HepG2 (cell line): ENCODE measurements around the gene CDX2. TPM values are rescaled to one million over a fixed set of nuclear protein-coding genes. Genes with fewer than 3 reads are reported as not detected.

Source experiments
- ATAC-seq: fragments of 200-7000 bp; cut with Tn5 transposase; 3 replicates; pipeline ENCODE4 v1.9.1; 2020; ENCODE audit warnings: mild to moderate bottlenecking, moderate library complexity
- BruUV-seq: library from RNA; stranded (reverse); fragments of 400-500 nt; replicated peaks from 2 replicates; lab custom pipeline; 2021; lab: Mats Ljungman, UMichigan
- CTCF ChIA-PET: fragments of 300-600 bp; formaldehyde crosslinking; extraction: SDS; loops from one replicate; lab custom pipeline; 2021; ENCODE audit warnings: low total read pairs, inconsistent platforms, low intra/inter-chr PET ratio; lab: Yijun Ruan, JAX
- POLR2A ChIA-PET: fragments of 350-600 bp; sonication (Branson Sonifier 250); formaldehyde crosslinking; loops from one replicate; lab custom pipeline; 2020; ENCODE audit warnings: antibody characterized with exemption, inconsistent platforms; lab: Yijun Ruan, JAX
- DNase-seq: peaks from one replicate; pipeline ENCODE4 v3.0.0-alpha.2; 2015; ENCODE audit warnings: low spot score
- FAIRE-seq: peaks from 3 replicates; lab custom pipeline; 2011; peaks lifted over from hg19 to GRCh38; lab: Jason Lieb, UNC
- H2AFZ ChIP-seq: one replicate; pipeline ENCODE4 v1.6.1; 2011; ENCODE audit warnings: low read length, inconsistent platforms
- H3K27ac ChIP-seq: fragments of 300-600 bp; 3 replicates; pipeline ENCODE4 v1.8.0; 2011; ENCODE audit warnings: mixed run types, mild to moderate bottlenecking, mixed read lengths, low read length, inconsistent platforms; ENCODE audit not compliant: insufficient read depth; ENCODE audit errors: extremely low read length
- H3K27me3 ChIP-seq, 2 experiments: fragments of 200-600 bp in 1 of 2; 2 replicates in 1 of 2; 3 replicates in 1 of 2; pipeline versions ENCODE4 v1.6.0 to v1.8.0; 2011; ENCODE audit warnings: low read length in 2 of 2, mild to moderate bottlenecking in 2 of 2, moderate library complexity in 2 of 2, inconsistent platforms in 1 of 2; ENCODE audit not compliant: insufficient read depth in 2 of 2, control insufficient read depth in 1 of 2
- H3K36me3 ChIP-seq, 2 experiments: fragments of 200-600 bp in 1 of 2; replicated peaks in 1 of 2; 2 replicates in 1 of 2; 3 replicates in 1 of 2; pipeline versions ENCODE4 v1.5.1 to v1.8.0; 2011; ENCODE audit warnings: low read length in 2 of 2, inconsistent platforms in 1 of 2; ENCODE audit not compliant: insufficient read depth in 2 of 2, control insufficient read depth in 1 of 2
- H3K4me1 ChIP-seq: 2 replicates; pipeline ENCODE4 v1.5.1; 2012; ENCODE audit warnings: low read length, inconsistent platforms; ENCODE audit not compliant: insufficient read depth
- H3K4me2 ChIP-seq: 2 replicates; pipeline ENCODE4 v1.6.0; 2011; ENCODE audit warnings: low read depth, low read length, inconsistent platforms
- H3K4me3 ChIP-seq, 3 experiments: fragments of 200-600 bp in 1 of 3; sonication (generic), shearing (Covaris generic) in 1 of 3; replicated peaks in 1 of 3; 2 replicates each; pipeline ENCODE4 v1.5.1; 2011 to 2016; ENCODE audit warnings: low read length in 3 of 3, inconsistent platforms in 2 of 3, low read depth in 2 of 3, mild to moderate bottlenecking in 2 of 3, control low read depth in 1 of 3, mixed read lengths in 1 of 3; ENCODE audit not compliant: insufficient read depth in 1 of 3
- H3K79me2 ChIP-seq: one replicate; pipeline ENCODE4 v1.6.1; 2011; ENCODE audit warnings: low read length, inconsistent platforms; ENCODE audit not compliant: insufficient read depth
- H3K9ac ChIP-seq: 2 replicates; pipeline ENCODE4 v1.6.0; 2011; ENCODE audit warnings: mild to moderate bottlenecking, low read depth, low read length, inconsistent platforms; ENCODE audit not compliant: insufficient read depth
- H3K9me3 ChIP-seq: 2 replicates; pipeline ENCODE4 v1.5.1; 2012; ENCODE audit warnings: mild to moderate bottlenecking, low read length
- H4K20me1 ChIP-seq: 2 replicates; pipeline ENCODE4 v1.6.0; 2011; ENCODE audit warnings: inconsistent platforms, mild to moderate bottlenecking, low read length, moderate library complexity; ENCODE audit not compliant: insufficient read depth
- ARID2 ChIP-seq: sonication (generic); formaldehyde crosslinking; IDR thresholded peaks from 2 replicates; pipeline ENCODE4 v1.8.1; 2022; ENCODE audit warnings: mild to moderate bottlenecking, missing genetic modification reagents, borderline replicate concordance
- KDM6A ChIP-seq: IDR thresholded peaks from 2 replicates; pipeline ENCODE4 v1.6.1; 2016; ENCODE audit warnings: low read depth
- NR2C2 ChIP-seq: sonication (generic); formaldehyde crosslinking; IDR thresholded peaks from 2 replicates; pipeline ENCODE4 v1.4.0; 2020; ENCODE audit warnings: missing genetic modification reagents, mild to moderate bottlenecking, moderate library complexity, borderline replicate concordance
- SNAI1 ChIP-seq: sonication (generic); formaldehyde crosslinking; IDR thresholded peaks from 2 replicates; pipeline ENCODE4 v1.5.0; 2020; ENCODE audit warnings: mild to moderate bottlenecking, missing genetic modification reagents, borderline replicate concordance
- ZBTB43 ChIP-seq: sonication (generic); formaldehyde crosslinking; conservative IDR thresholded peaks from 2 replicates; pipeline ENCODE4 v1.4.0; 2020; ENCODE audit warnings: missing genetic modification reagents
- ZFP1 ChIP-seq: IDR thresholded peaks from 2 replicates; pipeline ENCODE4 v1.6.1; 2016
- ZNF615 ChIP-seq: sonication (generic); formaldehyde crosslinking; IDR thresholded peaks from 2 replicates; pipeline ENCODE4 v1.5.0; 2020; ENCODE audit warnings: mild to moderate bottlenecking, missing genetic modification reagents, borderline replicate concordance
- WGBS: methylation state at CpG from one replicate; pipeline ENCODE4 v1.1.6; 2017; ENCODE audit warnings: low lambda C conversion rate; 5-methylcytosine and 5-hydroxymethylcytosine counted together
- in situ Hi-C: cut with HindIII; loops from 2 replicates; pipeline ENCODE4 v1.10.0; 2017; ENCODE audit warnings: low pct_unique_long_range_greater_than_20kb; ENCODE audit not compliant: extremely low pct_ligation_motif_present
- intact Hi-C: fragments of 100-400 bp; cut with micrococcal nuclease; formaldehyde crosslinking; loops from one replicate; pipeline ENCODE4 v1.10.0; 2022; ENCODE audit not compliant: unreplicated experiment
- polyA plus RNA-seq, 8 experiments: library from polyadenylated mRNA; depleted of rRNA in 3 of 8; stranded (reverse) in 7 of 8; unstranded in 1 of 8; fragments of >200 nt; fragmentation: Illumina TruSeq in 4 of 8; extraction: Trizol in 4 of 8; gene quantifications; 2 replicates each; pipeline versions ENCODE4 v1.2.1 to v1.2.3, GENCODE V29; 2011 to 2016; ENCODE audit warnings: low read depth in 4 of 8, missing spikeins in 1 of 8, mixed read lengths in 1 of 8; ENCODE audit not compliant: insufficient read depth in 1 of 8
- total RNA-seq, 5 experiments: library from RNA; depleted of rRNA; stranded (reverse); fragments of >200 nt; fragmentation: Illumina TruSeq; extraction: Trizol; gene quantifications; 2 replicates each; pipeline ENCODE4 v1.2.3, GENCODE V29; 2016; ENCODE audit warnings: low read depth in 1 of 5
- TF ChIP-seq, protein P1 (sequence below): sonication (generic); formaldehyde crosslinking; IDR thresholded peaks from 2 replicates; pipeline ENCODE4 v1.8.1; 2023; ENCODE audit warnings: mild to moderate bottlenecking, missing genetic modification reagents

The CDX2 gene
- total and polyA plus RNA-seq, 2 of the 13 experiments (the other 11 are each of a cell fraction or from before 2014, with no cell fraction given), result 0.04 TPM; not detected in 1

DNA sequence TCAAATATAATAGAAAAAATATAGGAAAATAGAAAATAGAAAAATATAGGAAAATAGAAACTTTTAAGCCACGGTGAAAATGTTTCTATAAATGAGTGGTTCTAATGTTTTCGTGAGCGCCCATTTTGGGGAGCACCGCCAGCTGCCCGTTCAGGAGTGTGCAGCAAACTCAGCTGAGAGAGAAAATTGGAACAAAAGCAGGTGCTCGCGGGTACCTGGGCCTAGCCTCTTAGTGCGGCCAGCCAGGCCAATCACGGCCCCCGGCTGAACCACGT lies 49.5 kb downstream of the CDX2 start (continued):
- TF ChIP-seq, protein P1, sequence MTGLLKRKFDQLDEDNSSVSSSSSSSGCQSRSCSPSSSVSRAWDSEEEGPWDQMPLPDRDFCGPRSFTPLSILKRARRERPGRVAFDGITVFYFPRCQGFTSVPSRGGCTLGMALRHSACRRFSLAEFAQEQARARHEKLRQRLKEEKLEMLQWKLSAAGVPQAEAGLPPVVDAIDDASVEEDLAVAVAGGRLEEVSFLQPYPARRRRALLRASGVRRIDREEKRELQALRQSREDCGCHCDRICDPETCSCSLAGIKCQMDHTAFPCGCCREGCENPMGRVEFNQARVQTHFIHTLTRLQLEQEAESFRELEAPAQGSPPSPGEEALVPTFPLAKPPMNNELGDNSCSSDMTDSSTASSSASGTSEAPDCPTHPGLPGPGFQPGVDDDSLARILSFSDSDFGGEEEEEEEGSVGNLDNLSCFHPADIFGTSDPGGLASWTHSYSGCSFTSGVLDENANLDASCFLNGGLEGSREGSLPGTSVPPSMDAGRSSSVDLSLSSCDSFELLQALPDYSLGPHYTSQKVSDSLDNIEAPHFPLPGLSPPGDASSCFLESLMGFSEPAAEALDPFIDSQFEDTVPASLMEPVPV (CRISPR knock-in tag), result 0 out of 2 replicates have a peak, but pooled peaks have one; percentile 36

DNA sequence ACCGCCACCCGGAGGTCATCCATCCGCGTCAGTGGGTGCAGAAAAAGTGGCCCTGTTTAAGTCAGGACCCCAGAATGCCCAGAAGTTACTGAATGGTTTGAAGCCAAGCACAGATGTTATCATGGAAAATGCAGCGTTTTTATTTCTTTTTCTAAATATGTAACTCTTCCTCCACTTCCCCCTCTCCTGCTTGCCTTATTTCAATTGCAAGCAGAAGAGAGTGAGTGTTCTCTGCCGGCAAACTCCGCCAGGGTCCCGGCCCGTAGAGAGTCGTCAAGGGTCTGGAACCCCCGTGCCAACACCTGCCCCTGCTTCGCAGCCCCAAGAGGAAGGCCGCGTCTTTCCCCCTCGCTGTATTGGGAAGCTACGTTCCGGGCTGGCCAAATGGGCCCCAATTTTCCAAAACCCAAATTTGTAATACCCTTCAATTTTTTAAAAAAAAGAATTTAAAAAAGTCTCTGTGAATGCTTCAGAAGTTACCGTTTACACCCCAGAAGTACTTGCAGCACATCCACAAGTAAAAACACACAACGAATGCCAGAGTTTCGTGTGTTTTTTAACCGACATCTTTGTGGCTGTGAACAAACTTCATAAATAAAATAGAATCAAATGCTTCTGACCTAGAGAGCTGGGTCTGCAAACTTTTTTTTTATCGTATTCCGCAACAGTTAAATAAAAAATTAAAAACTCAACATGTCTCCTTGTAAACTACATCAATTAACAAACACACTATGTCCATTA lies 50.0 kb downstream of the CDX2 start:
- Histone ChIP-seq H3K79me2 (no peaks in the 10 kb centered on the region), H3K9ac (no peak overlapping the region), H3K27ac (no peak overlapping the region), H3K4me2 (peak overlapping the region; percentile 77; the same call in 1 of the 2 replicates), H2AFZ (no peak overlapping the region), H3K36me3 (no peaks in the 10 kb centered on the region), H3K4me3 (peak overlapping the region in 2 of 3 experiments; percentile 35 to 68; a peak in 2 of 6 replicates), H3K4me1 (peaks cover 35% of the 10 kb centered on the region), H4K20me1 (no peaks in the 10 kb centered on the region), H3K27me3 (peaks cover 8 to 50% of the 10 kb centered on the region in 2 experiments), H3K9me3 (no peaks in the 10 kb centered on the region)
- no peak for ATAC-seq
- CTCF ChIA-PET, result no interaction called here
- POLR2A ChIA-PET, result interaction anchor here (1.2 kb wide), 1 partner anchor 42 kb away, joined by 6 read pairs; no protein-coding TSS in a partner anchor
- intact Hi-C loops (no loop called here), in situ Hi-C loops (no loop called here)
- no peak for TF ChIP-seq ARID2 (CRISPR knock-in tag)
- no peak for TF ChIP-seq ZNF615 (CRISPR knock-in tag)
- TF ChIP-seq SNAI1, result no peak
- TF ChIP-seq NR2C2 (CRISPR knock-in tag), result no peak
- no peak for TF ChIP-seq KDM6A (CRISPR knock-in tag)
- no peak for TF ChIP-seq ZFP1 (CRISPR knock-in tag)
- no peak for TF ChIP-seq ZBTB43 (CRISPR knock-in tag)
- no TSS peak for BruUV-seq
- 92% methylated on average over 23 of the region's 23 CpGs for WGBS
- no peak for DNase-seq
- no peak for FAIRE-seq
